HEK293T (cell line): Measurements from ENCODE around the gene UBE2I.

ENCODE experiments used
- ARNT ChIP-seq: fragments of 450-650 bp; IDR thresholded peaks from 2 replicates; pipeline ENCODE4 v1.6.1; 2017; ENCODE audit warnings: mild to moderate bottlenecking
- ELF4 ChIP-seq: fragments of 450-650 bp; IDR thresholded peaks from 2 replicates; pipeline ENCODE4 v1.6.1; 2017; ENCODE audit warnings: antibody characterized with exemption
- L3MBTL2 ChIP-seq: fragments of 450-650 bp; conservative IDR thresholded peaks from 2 replicates; pipeline ENCODE4 v1.6.1; 2016; ENCODE audit warnings: mild to moderate bottlenecking
- SUZ12 ChIP-seq: fragments of 450-650 bp; IDR thresholded peaks from 2 replicates; pipeline ENCODE4 v1.6.1; 2016; ENCODE audit warnings: mild to moderate bottlenecking
- TARDBP ChIP-seq: fragments of 450-650 bp; IDR thresholded peaks from 2 replicates; pipeline ENCODE4 v1.6.1; 2016

DNA sequence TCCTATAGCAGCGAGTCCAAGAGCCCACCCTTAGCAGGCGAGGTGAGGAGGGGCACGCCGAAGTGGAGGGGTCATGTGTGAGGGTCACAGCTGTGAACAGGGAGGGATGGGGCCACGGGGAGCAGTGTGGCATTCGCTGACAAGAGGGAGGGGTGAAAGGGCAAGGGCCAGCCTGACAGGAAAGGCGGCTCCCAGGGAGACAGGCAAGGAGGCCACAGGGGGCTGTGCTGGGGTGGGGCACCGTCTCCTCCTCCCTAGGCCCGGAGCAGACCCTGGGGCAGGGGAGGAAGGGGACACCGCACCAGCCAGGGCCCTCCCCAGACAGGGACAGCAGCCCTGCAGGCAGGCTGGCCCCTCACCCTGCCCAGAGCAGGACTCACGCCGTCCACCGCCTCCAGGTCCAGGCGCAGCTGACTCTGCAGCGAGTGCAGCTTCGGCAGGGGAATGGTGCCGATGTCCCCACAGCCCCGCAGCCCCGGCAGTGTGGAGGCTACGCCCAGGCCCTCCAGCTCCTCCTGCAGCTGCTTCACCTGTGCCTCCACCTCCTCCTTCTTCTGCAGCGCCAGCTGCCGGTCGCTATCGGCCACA is 57.4 kb downstream of the UBE2I start:
- TF ChIP-seq TARDBP (no peak), ARNT (no peak), SUZ12 (no peak), L3MBTL2 (no peak), ELF4 (no peak)
